ENCODE data around the gene FABP6. TPM values are rescaled to one million over a fixed set of nuclear protein-coding genes. Genes with fewer than 3 reads are reported as not detected.
A peak's percentile ranks its signal among the peaks of the same experiment; 100 is the strongest.

The FABP6 gene
- polyA plus RNA-seq, 3 donors from 2014 or later: not detected

DNA sequence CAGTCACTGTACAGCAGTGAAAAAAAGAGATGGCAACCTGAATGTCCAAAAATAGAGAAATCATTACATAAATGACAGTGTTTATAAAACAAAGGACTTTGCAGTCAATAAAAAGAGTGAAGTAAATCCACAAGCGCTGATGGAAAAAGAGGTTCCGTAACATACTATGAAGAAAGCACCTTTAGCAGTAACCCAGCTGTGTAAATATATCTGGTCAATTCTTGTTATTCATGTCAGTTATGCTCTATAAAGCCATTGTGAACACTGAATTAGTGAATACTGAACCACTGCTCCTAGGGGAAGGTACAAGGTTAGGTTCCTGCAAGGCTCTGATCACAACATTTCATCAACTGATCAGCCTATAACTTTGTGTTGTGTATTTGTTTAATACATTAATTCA, 43.6 kb downstream of the FABP6 start:
- peak overlapping the region; percentile 2 to 97 (median 60) for H3K27ac Mint-ChIP-seq
- DNase-seq: no peak
- no peaks in the 10 kb centered on the region for H3K9me3 Mint-ChIP-seq
- peaks cover 85 to 94% of the 10 kb centered on the region in 2 donors for H3K4me1 Mint-ChIP-seq
- no peak overlapping the region for H3K4me3 Mint-ChIP-seq
- H3K27me3 Mint-ChIP-seq (ENCODE audit: low read depth in 3 of 3): peaks cover 0 to 3% (median 2%) of the 10 kb centered on the region in 3 donors
- H3K36me3 Mint-ChIP-seq: peaks cover 3 to 12% (median 9%) of the 10 kb centered on the region in 3 donors

DNA sequence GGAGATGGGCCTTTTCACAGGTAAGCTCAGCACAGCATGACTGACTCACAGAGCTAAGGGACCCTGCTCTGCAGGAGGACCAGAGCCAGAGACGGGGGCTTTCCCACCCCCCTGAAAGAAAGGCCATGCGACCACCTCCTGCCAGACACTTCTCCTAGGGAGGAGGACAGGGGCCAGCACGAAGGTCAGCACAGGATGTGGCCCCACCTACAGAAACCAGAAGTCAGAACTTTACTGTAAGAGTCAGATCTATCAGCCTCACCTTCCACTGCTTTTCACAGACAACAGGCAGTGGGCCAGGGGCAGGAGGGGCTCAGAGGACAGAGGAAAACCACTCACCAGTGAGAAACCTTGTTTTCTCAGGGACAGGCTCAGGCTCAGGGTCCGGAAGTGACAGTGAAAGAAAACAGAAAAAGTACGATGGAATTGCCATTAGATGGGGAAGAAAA, 45.2 kb downstream of the FABP6 start:
- Mint-ChIP-seq H3K36me3 (peaks cover 3 to 22% (median 12%) of the 10 kb centered on the region in 3 donors), H3K4me1 (peaks cover 69 to 84% of the 10 kb centered on the region in 2 donors), H3K27ac (peak overlapping the region; percentile 86 to 97 (median 94)), H3K4me3 (peak overlapping the region; percentile 71 to 89 (median 81)), H3K27me3 (ENCODE audit: low read depth in 3 of 3) (peaks cover 0 to 3% (median 2%) of the 10 kb centered on the region in 3 donors), H3K9me3 (no peaks in the 10 kb centered on the region)
- DNase-seq: peak; percentile 36 to 60 (median 49)

DNA sequence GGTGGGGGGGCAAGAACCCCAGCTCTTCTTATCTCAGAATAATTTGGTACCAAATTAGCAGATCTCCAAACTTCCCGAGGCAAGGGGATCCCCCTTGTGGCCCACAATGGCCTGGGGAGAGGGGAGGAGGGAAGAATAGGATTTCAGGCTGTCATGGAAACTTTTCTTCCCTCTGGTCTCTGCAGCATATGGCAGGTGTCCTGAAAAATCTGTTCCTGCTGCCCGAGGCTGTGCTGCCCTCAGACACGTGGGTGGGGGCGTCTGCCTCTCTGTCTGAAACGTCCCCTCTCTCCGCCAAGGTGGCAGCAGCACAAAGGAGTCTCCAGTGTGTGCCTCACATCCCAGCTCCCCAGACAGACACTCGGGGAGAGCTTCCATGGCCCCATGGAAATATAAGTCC, 49.0 kb downstream of the FABP6 start:
- Mint-ChIP-seq H3K27me3 (ENCODE audit: low read depth in 3 of 3) (peaks cover 0 to 2% (median 0%) of the 10 kb centered on the region in 3 donors), H3K27ac (peak overlapping the region in 1 of 6 donors; percentile 73), H3K4me3 (no peak overlapping the region), H3K36me3 (peaks cover 3 to 30% (median 21%) of the 10 kb centered on the region in 3 donors), H3K4me1 (peaks cover 37 to 61% of the 10 kb centered on the region in 2 donors), H3K9me3 (no peaks in the 10 kb centered on the region)
- DNase-seq: no peak

DNA sequence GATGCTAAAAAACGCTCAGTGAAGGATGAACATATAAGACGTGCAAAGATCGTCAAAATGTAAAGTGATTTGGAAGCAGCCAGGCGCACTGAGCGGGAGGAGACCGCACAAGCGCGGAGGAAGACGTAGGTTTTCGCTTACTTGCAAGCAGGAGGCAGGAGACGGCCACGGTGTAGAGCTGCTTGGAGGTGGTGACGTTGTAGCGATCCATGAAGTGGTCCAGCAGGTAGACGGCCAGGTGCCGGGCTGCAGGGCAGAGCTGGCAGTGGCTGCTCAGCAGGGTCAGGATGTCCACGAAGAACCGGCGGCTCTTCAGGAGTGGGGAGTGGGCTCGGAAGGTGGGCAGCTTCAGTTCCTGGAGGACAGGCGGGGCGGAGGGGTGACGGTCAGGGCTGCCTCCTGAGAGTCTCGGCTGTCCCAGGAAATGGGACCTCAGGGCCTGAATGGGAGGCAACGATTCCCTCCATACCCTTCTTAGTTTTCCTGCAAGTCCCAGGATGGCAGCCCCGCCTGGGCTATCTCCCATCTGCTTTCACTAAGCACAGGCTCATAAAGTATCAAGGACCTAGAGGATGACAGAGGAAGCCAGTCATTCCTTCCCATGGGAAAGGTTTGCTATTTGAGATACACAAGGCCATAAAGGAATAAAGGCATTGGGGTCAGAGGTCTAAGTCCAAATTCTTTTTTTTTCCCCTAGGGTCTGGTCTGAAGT, 51.2 kb downstream of the FABP6 start:
- no peaks in the 10 kb centered on the region for H3K9me3 Mint-ChIP-seq
- H3K4me1 Mint-ChIP-seq: peaks cover 22 to 46% of the 10 kb centered on the region in 2 donors
- H3K4me3 Mint-ChIP-seq: no peak overlapping the region
- no peak overlapping the region for H3K27ac Mint-ChIP-seq
- DNase-seq: no peak
- no peaks in the 10 kb centered on the region for H3K27me3 Mint-ChIP-seq (ENCODE audit: low read depth in 3 of 3)
- H3K36me3 Mint-ChIP-seq: peaks cover 0 to 22% (median 16%) of the 10 kb centered on the region in 3 donors

DNA sequence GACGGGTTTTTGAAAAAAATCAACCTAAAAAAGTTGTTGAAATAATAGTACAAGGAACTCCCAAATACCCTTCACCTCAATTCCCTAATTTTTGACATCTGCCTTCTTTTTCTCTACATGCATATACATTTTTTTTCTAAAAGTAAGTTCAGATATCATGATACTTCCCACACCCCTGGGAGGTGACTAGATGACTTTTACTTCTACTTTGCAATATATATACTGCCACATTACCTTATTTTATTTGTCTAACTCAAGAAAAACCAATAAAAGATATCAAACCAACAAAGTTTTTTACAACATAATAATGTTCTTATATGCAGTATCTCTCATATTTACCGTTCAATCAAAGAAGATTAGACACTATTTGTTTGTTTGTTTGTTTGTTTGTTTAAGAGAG, 52.0 kb downstream of the FABP6 start:
- H3K4me1 Mint-ChIP-seq: peaks cover 19 to 44% of the 10 kb centered on the region in 2 donors
- H3K27me3 Mint-ChIP-seq (ENCODE audit: low read depth in 3 of 3): no peaks in the 10 kb centered on the region
- no peak overlapping the region for H3K27ac Mint-ChIP-seq
- no peak for DNase-seq
- H3K36me3 Mint-ChIP-seq: peaks cover 0 to 22% (median 16%) of the 10 kb centered on the region in 3 donors
- no peaks in the 10 kb centered on the region for H3K9me3 Mint-ChIP-seq
- no peak overlapping the region for H3K4me3 Mint-ChIP-seq

DNA sequence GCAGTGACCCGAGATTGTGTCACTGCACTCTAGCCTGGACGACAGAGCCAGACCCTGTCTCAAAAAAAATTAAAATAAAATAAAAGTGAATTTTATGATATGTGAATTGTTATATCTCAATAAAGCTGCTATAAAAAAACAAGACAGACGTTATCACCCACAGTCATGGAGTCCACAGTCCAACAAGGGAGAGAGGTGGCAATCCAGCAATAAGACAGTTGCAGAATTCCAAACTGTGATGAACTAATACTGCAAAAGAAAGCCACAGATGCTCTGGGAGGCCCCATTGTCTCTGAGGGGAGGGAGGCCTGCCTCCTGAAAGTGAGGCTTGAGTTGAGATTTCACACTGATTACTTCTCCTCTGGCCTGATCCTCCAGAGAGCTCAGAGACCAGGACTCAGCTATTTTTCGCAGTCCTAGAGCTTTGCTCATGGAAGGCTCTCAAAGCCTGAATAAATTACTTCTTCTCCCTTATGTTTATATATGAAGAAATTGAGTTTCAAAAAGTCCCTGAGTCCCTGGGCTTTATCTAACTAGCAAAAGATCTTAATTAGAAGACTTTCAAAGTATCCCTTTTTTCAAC, 55.1 kb downstream of the FABP6 start:
- H3K4me1 Mint-ChIP-seq: peaks cover 19 to 52% of the 10 kb centered on the region in 2 donors
- no peaks in the 10 kb centered on the region for H3K9me3 Mint-ChIP-seq
- no peak for DNase-seq
- H3K27me3 Mint-ChIP-seq (ENCODE audit: low read depth in 3 of 3): peaks cover 0 to 2% (median 0%) of the 10 kb centered on the region in 3 donors
- H3K27ac Mint-ChIP-seq: no peak overlapping the region
- H3K36me3 Mint-ChIP-seq: peaks cover 0 to 10% (median 9%) of the 10 kb centered on the region in 3 donors
- no peak overlapping the region for H3K4me3 Mint-ChIP-seq

DNA sequence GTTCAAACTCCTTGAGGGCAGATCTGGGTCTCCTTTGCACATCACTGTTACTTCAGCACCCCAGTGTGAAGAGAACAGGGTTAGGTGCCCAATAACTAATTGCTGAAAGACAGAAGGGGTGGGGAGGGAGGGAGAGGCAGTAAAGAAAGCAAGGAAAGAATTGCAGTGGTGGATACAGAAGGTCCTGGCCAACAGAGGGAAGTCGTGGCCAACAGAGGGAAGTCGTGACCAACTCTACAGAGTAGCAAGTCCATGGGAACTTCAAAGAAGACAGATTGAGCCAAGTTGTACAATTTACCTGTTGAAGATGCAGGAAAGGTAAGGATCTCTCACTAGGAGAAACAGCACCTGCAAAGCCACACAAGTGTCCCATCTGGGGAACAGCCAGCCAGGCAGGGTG, 56.0 kb downstream of the FABP6 start:
- no peak for DNase-seq
- Mint-ChIP-seq H3K9me3 (no peaks in the 10 kb centered on the region), H3K27me3 (ENCODE audit: low read depth in 3 of 3) (peaks cover 0 to 2% (median 0%) of the 10 kb centered on the region in 3 donors), H3K4me1 (peaks cover 28 to 61% of the 10 kb centered on the region in 2 donors), H3K36me3 (peaks cover 0 to 1% (median 0%) of the 10 kb centered on the region in 3 donors), H3K4me3 (no peak overlapping the region), H3K27ac (peak overlapping the region in 4 of 6 donors; percentile 23 to 53 (median 50))

DNA sequence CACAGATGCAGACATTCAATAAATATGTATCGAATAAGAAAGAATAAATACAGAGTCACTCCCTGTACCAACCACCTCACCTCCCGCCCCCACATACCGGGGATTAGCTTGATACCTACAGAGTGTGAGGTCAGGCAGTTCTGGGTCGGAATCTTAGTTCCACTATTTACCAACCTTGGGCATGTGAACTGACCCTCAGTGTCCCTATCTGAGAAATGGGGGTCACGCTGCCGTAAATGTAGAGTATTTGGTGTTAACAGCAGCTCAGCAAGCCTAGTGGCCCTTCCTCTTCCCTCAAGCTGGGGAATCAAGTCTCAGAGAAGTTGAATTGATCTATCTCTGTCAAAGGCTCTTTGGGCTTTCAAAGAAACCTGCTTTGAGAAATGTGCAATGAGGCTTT, 57.6 kb downstream of the FABP6 start:
- Mint-ChIP-seq H3K27ac (peak overlapping the region in 3 of 6 donors; percentile 40 to 69 (median 67)), H3K4me1 (peaks cover 42 to 68% of the 10 kb centered on the region in 2 donors), H3K4me3 (no peak overlapping the region), H3K9me3 (no peaks in the 10 kb centered on the region), H3K36me3 (no peaks in the 10 kb centered on the region), H3K27me3 (ENCODE audit: low read depth in 3 of 3) (peaks cover 0 to 2% (median 0%) of the 10 kb centered on the region in 3 donors)
- DNase-seq: no peak

DNA sequence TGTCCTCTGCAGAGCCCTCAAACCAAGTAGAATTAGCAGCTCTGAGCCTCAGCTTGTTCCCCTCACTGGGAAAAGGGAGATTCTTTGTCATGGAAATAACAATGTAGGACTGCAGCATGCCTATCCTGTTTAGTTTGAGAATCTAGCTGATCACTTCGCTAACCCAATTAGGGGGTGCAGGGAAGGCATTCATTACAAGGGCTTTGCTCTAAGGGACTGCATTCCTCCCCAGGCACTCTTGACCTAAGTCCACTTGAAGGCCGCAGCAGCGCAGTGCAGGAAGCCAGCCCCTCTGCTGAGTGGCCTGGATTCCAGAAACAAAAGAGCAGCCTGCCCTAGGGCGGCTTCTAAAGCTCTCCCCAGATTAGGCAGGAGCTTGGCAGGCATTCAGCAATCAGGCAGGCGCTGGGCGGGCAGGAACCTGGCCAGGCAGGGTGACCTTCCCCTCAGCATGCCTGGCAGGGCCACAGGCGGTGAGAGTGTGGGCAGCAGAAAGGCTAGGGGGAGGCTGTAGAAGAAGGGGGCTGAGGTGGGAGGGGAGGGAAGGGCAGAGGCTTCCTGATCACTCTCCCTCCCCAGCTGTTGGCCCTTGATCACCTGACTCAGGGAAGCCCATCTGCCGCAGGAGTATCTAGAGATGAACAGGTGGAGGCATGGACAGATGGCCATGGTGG, 58.2 kb downstream of the FABP6 start:
- no peaks in the 10 kb centered on the region for H3K36me3 Mint-ChIP-seq
- H3K27ac Mint-ChIP-seq: peak overlapping the region in 2 of 6 donors; percentile 28 to 40
- H3K9me3 Mint-ChIP-seq: no peaks in the 10 kb centered on the region
- H3K4me1 Mint-ChIP-seq: peaks cover 41 to 69% of the 10 kb centered on the region in 2 donors
- H3K4me3 Mint-ChIP-seq: no peak overlapping the region
- peaks cover 0 to 2% (median 0%) of the 10 kb centered on the region in 3 donors for H3K27me3 Mint-ChIP-seq (ENCODE audit: low read depth in 3 of 3)
- no peak for DNase-seq

Other genes starting within 250 kb of the FABP6 start
- 100 to 1,000 TPM in 2 of 3 donors, 10 to 100 TPM in 1; 90.2 to 129 (median 104) TPM for gene TTC1, start 220.4 kb upstream of the FABP6 start, polyA plus RNA-seq
- gene PWWP2A, start 110.1 kb upstream of the FABP6 start, polyA plus RNA-seq: 10 to 100 TPM; 12.1 to 46.7 (median 20.6) TPM
- gene CCNJL, start 83.1 kb downstream of the FABP6 start, polyA plus RNA-seq: 10 to 100 TPM; 16.3 to 29.7 (median 26.7) TPM
- not detected for gene C1QTNF2, start 141.1 kb downstream of the FABP6 start, polyA plus RNA-seq
- gene FAM200C, start 170.5 kb downstream of the FABP6 start, polyA plus RNA-seq: under 1 TPM in 2 of 3 donors, not detected in 1; 0.36 to 0.48 TPM
- gene SLU7, start 189.6 kb downstream of the FABP6 start, polyA plus RNA-seq: 100 to 1,000 TPM in 1 of 3 donors, 10 to 100 TPM in 2; 38.8 to 117 (median 71.0) TPM
- gene PTTG1, start 192.3 kb downstream of the FABP6 start, polyA plus RNA-seq: 10 to 100 TPM in 2 of 3 donors, 1 to 10 TPM in 1; 3.0 to 15.4 (median 12.1) TPM

Data from immature natural killer cell (primary cell).